Stimulated activated CD8-positive, alpha-beta memory T cell treated with anti-CD3 and anti-CD28 coated beads, Interleukin-15, amount 100 ng/mL, for 48 hours (primary cell): ENCODE results near the gene GOLT1A.
A peak's percentile ranks its signal among the peaks of the same experiment; 100 is the strongest.

ENCODE experiments used
- DNase-seq, 2 donors: peaks; one replicate each; pipeline ENCODE4 v3.0.0-alpha.2; 2020; ENCODE audit warnings: low read depth in 2 of 2

The GOLT1A gene

GRCh38 chr1:204192589-204193352 is 21.0 kb downstream of the GOLT1A start:
- DNase-seq: no peak

GRCh38 chr1:204192046-204192445 is 21.7 kb downstream of the GOLT1A start:
- DNase-seq: no peak

GRCh38 chr1:204191456-204191855 is 22.3 kb downstream of the GOLT1A start:
- no peak for DNase-seq

GRCh38 chr1:204190212-204191211 is 23.3 kb downstream of the GOLT1A start:
- peak; percentile 8 to 18 for DNase-seq

- peak in 1 of 2 donors; percentile 7 for DNase-seq
Observed at GRCh38 chr1:204188959-204189639, 24.7 kb downstream of the GOLT1A start.

GRCh38 chr1:204186597-204186996 is 27.2 kb downstream of the GOLT1A start:
- DNase-seq: no peak

GRCh38 chr1:204181116-204181515 is 32.7 kb downstream of the GOLT1A start:
- DNase-seq: no peak

GRCh38 chr1:204180133-204180532 is 33.7 kb downstream of the GOLT1A start:
- DNase-seq: no peak

GRCh38 chr1:204178487-204179281 is 35.1 kb downstream of the GOLT1A start:
- no peak for DNase-seq

GRCh38 chr1:204177133-204177532 is 36.7 kb downstream of the GOLT1A start:
- DNase-seq: no peak

- no peak for DNase-seq
Observed at GRCh38 chr1:204176049-204176448, 37.7 kb downstream of the GOLT1A start.

GRCh38 chr1:204174958-204175357 is 38.8 kb downstream of the GOLT1A start:
- DNase-seq: no peak

- no peak for DNase-seq
Observed at GRCh38 chr1:204172404-204173029, 41.3 kb downstream of the GOLT1A start.

- no peak for DNase-seq
Observed at GRCh38 chr1:204171751-204172178, 42.0 kb downstream of the GOLT1A start.

- DNase-seq: no peak
Observed at GRCh38 chr1:204170494-204171155, 43.2 kb downstream of the GOLT1A start.

- no peak for DNase-seq
Observed at GRCh38 chr1:204169858-204170257, 43.9 kb downstream of the GOLT1A start.

GRCh38 chr1:204167730-204168129 is 46.1 kb downstream of the GOLT1A start:
- DNase-seq: no peak

GRCh38 chr1:204166219-204166618 is 47.6 kb downstream of the GOLT1A start, which contains the start of gene REN:
Gene REN, minus strand, starts transcription at chr1:204166337. Its CDS starts 44 bp downstream, at chr1:204166293.
- DNase-seq: no peak

GRCh38 chr1:204162494-204163074 is 51.2 kb downstream of the GOLT1A start:
- DNase-seq: peak; percentile 54 to 60
